GM12864 (cell line): ENCODE measurements around the gene LCN12.

Experiments used
- DNase-seq: peaks from one replicate; pipeline ENCODE4 v3.0.0-alpha.2; 2011; ENCODE audit warnings: low read depth
- H3K4me3 ChIP-seq: 2 replicates; pipeline ENCODE4 v1.5.1; 2011; ENCODE audit warnings: mild to moderate bottlenecking, low read depth, low read length, control low read depth
- CTCF ChIP-seq: IDR thresholded peaks from 2 replicates; pipeline ENCODE4 v1.5.1; 2011; ENCODE audit warnings: low read depth, mild to moderate bottlenecking, moderate library complexity, low read length, control low read depth, inconsistent platforms; ENCODE audit errors: missing control alignments

The LCN12 gene

GRCh38 chr9:136949817-136950655 is 2.0 kb upstream of the LCN12 start:
- DNase-seq, result peak; percentile 87
- TF ChIP-seq CTCF, result peak; percentile 36
- H3K4me3 ChIP-seq, result peak overlapping the region; percentile 55

DNA sequence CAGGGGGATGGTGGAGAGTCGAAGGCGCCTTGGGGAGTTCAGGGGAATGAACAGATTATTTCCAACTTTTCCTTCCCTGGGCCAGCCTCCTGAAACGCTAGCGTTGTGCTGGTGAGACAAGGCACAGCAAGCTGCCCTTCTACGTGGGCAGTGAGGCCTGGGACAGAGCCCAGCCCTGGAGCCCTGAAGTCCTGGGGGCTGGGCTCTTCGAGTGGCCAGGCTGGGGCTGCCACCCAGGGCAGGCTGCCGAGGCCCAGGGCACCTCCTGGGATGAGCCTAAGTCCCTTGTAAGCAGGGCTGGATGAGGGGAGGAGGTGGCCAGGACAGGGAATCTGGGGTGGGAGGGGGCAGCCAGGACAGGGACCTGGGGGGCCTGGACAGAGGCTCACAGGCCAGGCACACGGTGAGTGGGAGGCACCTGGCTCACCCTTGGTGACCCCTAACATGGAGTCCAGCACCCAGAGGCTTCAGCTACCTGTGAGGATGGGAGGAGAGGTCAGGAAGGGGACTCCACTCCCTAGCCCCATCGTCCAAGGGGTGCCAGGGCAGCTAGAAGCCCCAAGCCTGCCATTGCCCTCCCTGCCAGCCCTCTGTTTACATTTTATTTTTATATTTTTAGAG is 1.3 kb upstream of the LCN12 start:
- H3K4me3 ChIP-seq, result peak overlapping the region; percentile 55; the same call in 1 of the 2 replicates
- no peak for TF ChIP-seq CTCF
- no peak for DNase-seq

GRCh38 chr9:136952321-136952850 is 313 bp downstream of the LCN12 start:
- no peak for TF ChIP-seq CTCF
- DNase-seq, result no peak
- no peak overlapping the region for H3K4me3 ChIP-seq

GRCh38 chr9:136952876-136953770 is 1.1 kb downstream of the LCN12 start:
- no peak for DNase-seq
- no peak overlapping the region for H3K4me3 ChIP-seq
- TF ChIP-seq CTCF, result no peak

DNA sequence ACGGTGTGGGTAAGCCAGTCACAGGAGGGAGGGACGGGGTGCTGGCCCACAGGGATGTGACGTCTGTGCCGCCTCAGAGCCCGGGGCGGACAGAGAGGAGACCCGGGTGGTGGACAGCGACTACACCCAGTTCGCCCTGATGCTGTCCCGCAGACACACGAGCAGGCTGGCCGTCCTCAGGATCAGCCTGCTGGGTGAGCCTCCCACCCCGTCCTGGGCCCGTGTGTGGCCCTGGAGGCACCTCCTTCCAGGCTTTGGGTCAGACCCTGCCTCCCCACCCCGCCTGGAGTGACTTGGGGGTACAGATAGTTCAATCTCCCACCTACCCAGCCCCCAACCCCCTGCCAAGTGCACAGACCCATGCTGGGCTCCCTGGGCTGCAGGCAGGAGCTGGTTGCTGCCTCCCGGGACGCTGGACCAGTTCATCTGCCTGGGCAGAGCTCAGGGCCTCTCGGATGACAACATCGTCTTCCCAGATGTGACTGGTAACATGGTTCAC is 1.7 kb downstream of the LCN12 start:
- H3K4me3 ChIP-seq, result no peak overlapping the region
- no peak for TF ChIP-seq CTCF

DNA sequence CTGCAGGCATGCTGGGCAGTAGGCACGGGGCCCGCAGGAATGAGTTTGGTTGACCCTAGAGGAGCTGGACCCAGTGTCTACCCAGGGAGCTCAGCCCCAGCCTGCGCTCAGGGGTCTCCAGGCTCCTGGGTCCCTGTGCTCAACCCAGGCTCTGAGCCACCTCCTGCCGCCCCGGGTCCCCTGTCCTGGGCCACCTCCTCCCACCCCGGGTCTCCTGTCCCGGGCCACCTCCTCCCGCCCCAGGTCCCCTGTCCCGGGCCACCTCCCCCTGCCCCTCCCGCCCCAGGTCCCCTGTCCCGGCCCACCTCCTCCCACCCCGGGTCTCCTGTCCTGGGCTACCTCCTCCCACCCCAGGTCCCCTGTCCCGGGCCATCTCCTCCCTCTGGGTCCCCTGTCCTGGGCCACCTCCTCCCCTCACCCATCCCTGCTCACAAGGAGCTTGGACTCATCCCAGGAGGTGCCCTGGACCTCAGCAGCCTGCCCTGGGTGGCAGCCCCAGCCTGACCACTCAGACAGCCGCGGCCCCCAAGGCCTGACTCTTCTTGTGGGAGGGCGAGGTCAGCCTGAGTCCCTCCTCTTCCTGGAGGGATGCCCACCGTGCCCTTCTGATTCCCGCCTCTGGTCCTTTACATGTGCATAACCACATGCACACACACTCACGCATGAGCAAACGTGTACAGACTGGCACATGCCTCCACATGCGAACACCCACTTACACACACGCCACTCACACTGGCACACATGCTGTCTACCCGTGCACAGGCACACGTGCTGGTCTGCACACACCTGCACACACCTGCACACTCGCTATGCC is 2.4 kb downstream of the LCN12 start:
- no peak for DNase-seq
- no peak overlapping the region for H3K4me3 ChIP-seq
- TF ChIP-seq CTCF, result no peak

More for the DNA sequence above, 1.7 kb downstream of the LCN12 start:
- no peak for DNase-seq
